Mesenchymal stem cell (in vitro differentiated cells and primary cell): ENCODE data around the gene SNPH.

Source experiments
- DNase-seq: peaks from one replicate; pipeline ENCODE4 v3.0.0-alpha.2; 2013
- H2AFZ ChIP-seq: one replicate; pipeline ENCODE4 v1.6.1; 2013; ENCODE audit warnings: low read depth, mild to moderate bottlenecking, control low read depth, inconsistent platforms, low read length, moderate library complexity
- H2AK5ac ChIP-seq: 2 replicates; pipeline ENCODE4 v1.6.1; 2013; ENCODE audit warnings: low read length, moderate library complexity, mild to moderate bottlenecking, inconsistent platforms; ENCODE audit not compliant: severe bottlenecking
- H2BK120ac ChIP-seq: one replicate; pipeline ENCODE4 v1.6.1; 2013; ENCODE audit warnings: low read depth, mild to moderate bottlenecking, inconsistent platforms, low read length, moderate library complexity
- H2BK12ac ChIP-seq, 2 experiments: one replicate each; pipeline ENCODE4 v1.6.1; 2013; ENCODE audit warnings: inconsistent platforms in 2 of 2, low read length in 2 of 2, mild to moderate bottlenecking in 2 of 2, moderate library complexity in 2 of 2, control low read depth in 1 of 2
- H2BK15ac ChIP-seq: one replicate; pipeline ENCODE4 v1.6.1; 2013; ENCODE audit warnings: mild to moderate bottlenecking, low read depth, inconsistent platforms; ENCODE audit not compliant: poor library complexity, severe bottlenecking
- H2BK5ac ChIP-seq: 2 replicates; pipeline ENCODE4 v1.6.1; 2013; ENCODE audit warnings: low read depth, mild to moderate bottlenecking, low read length, control low read depth, inconsistent platforms; ENCODE audit not compliant: poor library complexity, severe bottlenecking
- H3K14ac ChIP-seq, 2 experiments: one replicate each; pipeline ENCODE4 v1.6.1; 2013; ENCODE audit warnings: inconsistent platforms in 2 of 2, low read length in 2 of 2, control low read depth in 1 of 2, mild to moderate bottlenecking in 1 of 2, moderate library complexity in 1 of 2
- H3K18ac ChIP-seq, 2 experiments: one replicate each; pipeline ENCODE4 v1.6.1; 2013; ENCODE audit warnings: inconsistent platforms in 2 of 2, low read length in 2 of 2, control low read depth in 1 of 2, low read depth in 1 of 2, mild to moderate bottlenecking in 1 of 2
- H3K23ac ChIP-seq, 2 experiments: one replicate each; pipeline ENCODE4 v1.6.1; 2013; ENCODE audit warnings: inconsistent platforms in 2 of 2, low read length in 2 of 2, mild to moderate bottlenecking in 2 of 2, moderate library complexity in 2 of 2, control low read depth in 1 of 2
- H3K27ac ChIP-seq: 2 replicates; pipeline ENCODE4 v1.5.1; 2013; ENCODE audit warnings: mild to moderate bottlenecking, moderate library complexity, low read length, control low read depth, inconsistent platforms; ENCODE audit not compliant: poor library complexity, severe bottlenecking
- H3K27me3 ChIP-seq, 2 experiments: 2 replicates each; pipeline versions ENCODE4 v1.6.1 to v1.7.0; 2013; ENCODE audit warnings: low read length in 2 of 2, mild to moderate bottlenecking in 2 of 2, moderate library complexity in 2 of 2, control low read depth in 1 of 2, inconsistent platforms in 1 of 2; ENCODE audit not compliant: control insufficient read depth in 1 of 2, insufficient read depth in 1 of 2
- H3K36me3 ChIP-seq, 2 experiments: 2 replicates each; pipeline versions ENCODE4 v1.6.1 to v1.7.0; 2013; ENCODE audit warnings: low read length in 2 of 2, control low read depth in 1 of 2, inconsistent platforms in 1 of 2, low read depth in 1 of 2, mild to moderate bottlenecking in 1 of 2; ENCODE audit not compliant: insufficient read depth in 2 of 2, control insufficient read depth in 1 of 2
- H3K4ac ChIP-seq, 2 experiments: one replicate each; pipeline ENCODE4 v1.6.1; 2013; ENCODE audit warnings: inconsistent platforms in 2 of 2, low read length in 2 of 2, mild to moderate bottlenecking in 2 of 2, moderate library complexity in 2 of 2, control low read depth in 1 of 2, low read depth in 1 of 2
- H3K4me1 ChIP-seq: 2 replicates; pipeline ENCODE4 v1.6.1; 2013; ENCODE audit warnings: low read depth, low read length, control low read depth; ENCODE audit not compliant: control insufficient read depth, insufficient read depth
- H3K4me2 ChIP-seq: 2 replicates; pipeline ENCODE4 v1.6.1; 2013; ENCODE audit warnings: low read length, mild to moderate bottlenecking, inconsistent platforms; ENCODE audit not compliant: poor library complexity, severe bottlenecking
- H3K4me3 ChIP-seq, 2 experiments: 2 replicates each; pipeline versions ENCODE4 v1.5.1 to v1.7.0; 2013; ENCODE audit warnings: low read length in 2 of 2, mild to moderate bottlenecking in 2 of 2, control low read depth in 1 of 2, low read depth in 1 of 2; ENCODE audit not compliant: insufficient read depth in 1 of 2
- H3K79me1 ChIP-seq: replicated peaks from 2 replicates; pipeline ENCODE4 v1.6.1; 2013; ENCODE audit warnings: mild to moderate bottlenecking, control low read depth, low read length, inconsistent platforms; ENCODE audit not compliant: poor library complexity, severe bottlenecking
- H3K9ac ChIP-seq: 2 replicates; pipeline ENCODE4 v1.7.0; 2013; ENCODE audit warnings: mild to moderate bottlenecking, low read length, moderate library complexity
- H3K9me3 ChIP-seq: 2 replicates; pipeline ENCODE4 v1.7.0; 2013; ENCODE audit warnings: mild to moderate bottlenecking, low read length; ENCODE audit not compliant: control insufficient read depth
- H4K8ac ChIP-seq: one replicate; pipeline ENCODE4 v1.6.1; 2013; ENCODE audit warnings: inconsistent platforms, mild to moderate bottlenecking, low read length, moderate library complexity
- H4K91ac ChIP-seq: one replicate; pipeline ENCODE4 v1.6.1; 2013; ENCODE audit warnings: mild to moderate bottlenecking, low read length, inconsistent platforms
- WGBS: methylation state at CpG from one replicate; pipeline ENCODE4 v1.1.7; 2013; ENCODE audit warnings: mixed read lengths; 5-methylcytosine and 5-hydroxymethylcytosine counted together

The SNPH gene

DNA sequence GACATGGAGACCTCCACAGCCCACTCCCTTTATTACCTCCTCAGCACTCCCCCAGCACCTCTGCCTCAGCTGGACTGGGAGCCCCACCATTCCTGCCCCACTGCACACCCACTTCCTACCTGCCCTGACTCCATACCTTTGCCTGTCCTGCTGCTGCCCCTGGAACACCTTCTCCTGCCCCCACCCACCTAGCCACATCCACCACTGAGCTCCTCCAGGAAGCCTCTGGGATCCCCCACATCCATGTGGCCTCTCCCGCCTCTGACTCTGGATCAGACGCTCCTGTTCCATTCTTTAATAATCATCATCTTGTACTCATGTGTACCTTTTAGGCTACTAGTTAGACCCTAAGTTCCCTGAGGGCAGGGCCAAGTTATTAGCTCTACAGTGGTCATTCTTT, 65.0 kb downstream of the SNPH start:
- no peaks in the 10 kb centered on the region for H3K27me3 ChIP-seq
- H3K18ac ChIP-seq, result no peak overlapping the region
- no peak overlapping the region for H3K23ac ChIP-seq
- WGBS, result 95% methylated on average over 2 of the region's 2 CpGs
- H4K8ac ChIP-seq, result no peak overlapping the region
- no peaks in the 10 kb centered on the region for H3K9me3 ChIP-seq
- H2AK5ac ChIP-seq, result no peak overlapping the region
- H4K91ac ChIP-seq, result no peak overlapping the region
- H2BK120ac ChIP-seq, result no peak overlapping the region
- no peak overlapping the region for H3K27ac ChIP-seq
- DNase-seq, result no peak
- H3K4me1 ChIP-seq, result peaks cover 21% of the 10 kb centered on the region
- peak overlapping the region in 1 of 2 experiments; percentile 7 for H3K4ac ChIP-seq
- no peak overlapping the region for H3K4me2 ChIP-seq
- peak overlapping the region in 1 of 2 experiments; percentile 19 for H2BK12ac ChIP-seq
- peaks cover 54% of the 10 kb centered on the region for H3K79me1 ChIP-seq
- H3K9ac ChIP-seq, result no peak overlapping the region
- H3K4me3 ChIP-seq, result no peak overlapping the region
- H2BK5ac ChIP-seq, result no peak overlapping the region
- H3K14ac ChIP-seq, result no peak overlapping the region
- H3K36me3 ChIP-seq, result peaks cover 23 to 40% of the 10 kb centered on the region in 2 experiments
- no peak overlapping the region for H2AFZ ChIP-seq
- no peak overlapping the region for H2BK15ac ChIP-seq

DNA sequence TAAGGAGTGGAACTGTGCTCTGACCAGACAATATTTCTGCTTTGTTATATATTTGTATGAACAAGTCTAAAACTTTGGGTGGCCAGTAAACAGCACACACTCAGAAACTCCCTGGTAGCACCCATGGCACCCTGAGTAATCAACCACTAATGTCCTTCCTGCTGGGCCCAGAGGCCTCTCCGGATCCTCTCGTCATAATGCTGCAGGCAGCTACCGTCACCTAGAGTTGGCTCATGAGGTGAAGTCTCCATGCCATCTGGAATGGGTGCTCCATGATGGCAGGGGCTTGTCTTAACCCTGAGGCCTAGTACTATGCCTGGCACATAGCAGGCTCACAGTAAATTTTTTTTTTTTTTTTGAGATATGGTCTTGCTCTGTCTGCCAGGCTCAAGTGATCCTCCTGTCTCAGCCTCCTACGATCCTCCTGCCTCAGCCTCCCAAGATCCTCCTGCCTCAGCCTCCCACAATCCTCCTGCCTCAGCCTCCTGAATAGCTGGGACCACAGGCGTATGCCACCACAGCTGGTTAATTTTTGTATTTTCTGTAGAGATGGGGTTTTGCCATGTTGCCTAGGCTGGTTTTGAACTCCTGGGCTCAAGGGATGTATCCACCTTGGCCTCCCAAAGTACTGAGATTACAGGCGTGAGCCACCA, 65.8 kb downstream of the SNPH start:
- H2BK5ac ChIP-seq, result no peak overlapping the region

DNA sequence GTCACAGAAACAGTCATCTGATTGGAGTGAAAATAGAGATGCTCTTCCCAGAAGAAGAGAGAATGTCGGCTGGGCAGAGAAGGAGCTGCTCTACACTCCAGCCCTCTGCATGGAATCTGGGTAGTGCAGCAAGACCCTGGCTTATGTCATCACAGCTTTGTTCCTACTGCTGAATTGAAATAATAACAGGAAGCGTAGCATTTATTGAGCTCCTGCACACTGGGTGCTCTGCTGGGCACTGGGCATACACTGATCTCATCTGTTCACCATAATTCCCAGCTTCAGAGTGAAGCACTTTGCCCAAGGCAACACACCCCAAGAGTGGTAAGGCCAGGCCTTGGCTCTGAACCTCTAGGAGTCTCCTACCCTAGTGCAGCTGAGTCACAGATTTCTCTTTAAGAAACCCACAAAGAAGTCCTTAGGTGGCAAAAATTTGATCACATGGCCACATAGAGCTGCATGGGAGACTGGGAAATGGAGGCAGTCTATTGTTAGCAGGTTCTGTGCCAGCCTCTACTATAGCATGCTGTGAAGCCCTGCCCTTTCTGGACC, 66.7 kb downstream of the SNPH start:
- H2AK5ac ChIP-seq, result no peak overlapping the region
- no peak overlapping the region for H3K14ac ChIP-seq
- no peaks in the 10 kb centered on the region for H3K27me3 ChIP-seq
- H2BK120ac ChIP-seq, result no peak overlapping the region
- no peak overlapping the region for H3K27ac ChIP-seq
- peaks cover 55% of the 10 kb centered on the region for H3K79me1 ChIP-seq
- H3K4me1 ChIP-seq, result peaks cover 18% of the 10 kb centered on the region
- no peak overlapping the region for H4K8ac ChIP-seq
- H4K91ac ChIP-seq, result no peak overlapping the region
- no peak overlapping the region for H2BK15ac ChIP-seq
- no peak for DNase-seq
- H3K4me3 ChIP-seq, result no peak overlapping the region
- H2BK5ac ChIP-seq, result no peak overlapping the region
- no peaks in the 10 kb centered on the region for H3K9me3 ChIP-seq
- no peak overlapping the region for H3K4ac ChIP-seq
- WGBS, result 95% methylated on average over 2 of the region's 2 CpGs
- H2BK12ac ChIP-seq, result no peak overlapping the region
- no peak overlapping the region for H3K9ac ChIP-seq
- H3K4me2 ChIP-seq, result no peak overlapping the region
- H2AFZ ChIP-seq, result no peak overlapping the region
- no peak overlapping the region for H3K18ac ChIP-seq
- no peak overlapping the region for H3K23ac ChIP-seq
- H3K36me3 ChIP-seq, result peaks cover 23 to 43% of the 10 kb centered on the region in 2 experiments

More for the DNA sequence above, 65.8 kb downstream of the SNPH start:
- Histone ChIP-seq H3K18ac (no peak overlapping the region), H3K9me3 (no peaks in the 10 kb centered on the region), H2AFZ (no peak overlapping the region), H3K4me2 (no peak overlapping the region), H3K79me1 (peaks cover 57% of the 10 kb centered on the region), H3K27me3 (no peaks in the 10 kb centered on the region), H3K4me3 (no peak overlapping the region), H2BK12ac (no peak overlapping the region), H3K4ac (no peak overlapping the region), H2BK120ac (no peak overlapping the region), H3K14ac (no peak overlapping the region), H3K4me1 (peaks cover 21% of the 10 kb centered on the region), H2AK5ac (no peak overlapping the region), H3K23ac (no peak overlapping the region), H3K36me3 (peaks cover 23 to 43% of the 10 kb centered on the region in 2 experiments), H2BK15ac (no peak overlapping the region), H4K8ac (no peak overlapping the region), H3K27ac (no peak overlapping the region), H4K91ac (no peak overlapping the region), H3K9ac (no peak overlapping the region)
- DNase-seq, result no peak
- WGBS, result 100% methylated on average over 6 of the region's 6 CpGs

DNA sequence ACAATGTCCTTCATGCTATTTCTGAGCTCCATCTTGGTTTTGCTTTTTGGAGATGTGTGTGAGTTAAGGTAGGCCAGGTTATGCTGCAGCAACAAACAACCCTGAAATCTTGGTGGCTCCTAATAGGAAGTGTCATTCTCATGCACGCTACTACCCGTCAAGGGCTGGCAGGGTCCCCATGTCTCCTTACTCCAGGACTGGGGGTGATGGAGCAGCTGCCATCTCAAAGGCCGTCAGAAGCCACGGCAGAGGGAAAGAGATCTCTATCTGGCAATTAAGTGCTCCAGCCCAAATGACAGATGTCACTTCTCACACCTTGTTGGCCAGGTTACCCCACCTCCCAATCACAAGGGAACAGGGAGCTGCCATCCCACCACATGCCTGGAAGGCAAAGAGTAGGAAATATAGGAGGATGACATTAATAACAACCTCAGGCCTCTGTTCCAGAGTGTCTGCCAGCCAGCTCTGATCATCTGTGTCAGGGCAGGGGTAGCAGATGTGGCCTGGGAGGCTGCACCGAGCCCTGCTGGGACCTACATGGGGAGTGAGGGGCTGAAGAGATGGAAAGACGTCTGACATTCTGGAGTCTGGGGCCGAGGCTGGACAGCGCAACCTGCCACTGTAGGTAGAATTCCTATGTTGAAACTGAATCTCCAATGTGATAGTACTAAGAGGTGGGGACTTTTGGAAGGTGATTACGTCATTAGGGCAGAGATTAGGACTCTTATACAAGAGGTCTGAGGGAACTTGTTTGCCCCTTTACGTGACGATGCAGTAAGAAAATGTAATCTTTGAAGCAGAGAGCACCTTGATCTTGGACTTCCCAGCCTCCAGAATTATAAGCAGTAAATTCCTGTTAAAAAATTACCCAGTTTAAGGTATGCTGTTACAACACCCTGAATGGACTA, 67.6 kb downstream of the SNPH start:
- H3K4ac ChIP-seq, result no peak overlapping the region
- DNase-seq, result no peak
- H2AFZ ChIP-seq, result no peak overlapping the region
- peaks cover 10% of the 10 kb centered on the region for H3K4me1 ChIP-seq
- H3K9ac ChIP-seq, result no peak overlapping the region
- no peaks in the 10 kb centered on the region for H3K27me3 ChIP-seq
- H3K79me1 ChIP-seq, result peaks cover 54% of the 10 kb centered on the region
- no peak overlapping the region for H2BK15ac ChIP-seq
- 97% methylated on average over 11 of the region's 11 CpGs for WGBS
- H3K9me3 ChIP-seq, result no peaks in the 10 kb centered on the region
- H2BK12ac ChIP-seq, result no peak overlapping the region
- H3K14ac ChIP-seq, result no peak overlapping the region
- H3K4me2 ChIP-seq, result no peak overlapping the region
- no peak overlapping the region for H2BK120ac ChIP-seq
- no peak overlapping the region for H4K8ac ChIP-seq
- peaks cover 23 to 35% of the 10 kb centered on the region in 2 experiments for H3K36me3 ChIP-seq
- H4K91ac ChIP-seq, result no peak overlapping the region
- H2AK5ac ChIP-seq, result no peak overlapping the region
- no peak overlapping the region for H2BK5ac ChIP-seq
- no peak overlapping the region for H3K27ac ChIP-seq
- H3K23ac ChIP-seq, result no peak overlapping the region
- no peak overlapping the region for H3K4me3 ChIP-seq
- no peak overlapping the region for H3K18ac ChIP-seq
